PFSK-1 (cell line): Measurements from ENCODE around the gene RERG.

Experiments
- POLR2AphosphoS5 ChIP-seq: IDR thresholded peaks from 2 replicates; pipeline ENCODE4 v1.6.1; 2012; ENCODE audit warnings: low read depth, mild to moderate bottlenecking, control low read depth, low read length, moderate library complexity
- REST ChIP-seq, 2 experiments: IDR thresholded peaks; 2 replicates each; pipeline versions ENCODE4 v1.6.1 to v1.8.0; 2011 to 2012; ENCODE audit warnings: low read depth in 2 of 2, low read length in 2 of 2, control low read depth in 1 of 2, inconsistent platforms in 1 of 2, mild to moderate bottlenecking in 1 of 2, moderate library complexity in 1 of 2; ENCODE audit not compliant: insufficient read depth in 1 of 2
- SIN3A ChIP-seq: IDR thresholded peaks from 2 replicates; pipeline ENCODE4 v1.6.1; 2012; ENCODE audit warnings: mild to moderate bottlenecking, low read length, moderate library complexity, borderline replicate concordance; ENCODE audit not compliant: insufficient read depth
- TAF1 ChIP-seq: IDR thresholded peaks from 2 replicates; pipeline ENCODE4 v1.6.1; 2012; ENCODE audit warnings: low read length, control low read depth, borderline replicate concordance; ENCODE audit not compliant: insufficient read depth

- TF ChIP-seq SIN3A = no peak
- no peak for TF ChIP-seq REST (IDR thresholded peaks at IDR 0.05; ENCODE audit: insufficient read depth in 1 of 2, low read depth in 2 of 2, low read length in 2 of 2)
- no peak for TF ChIP-seq TAF1
- TF ChIP-seq POLR2AphosphoS5 = no peak
These were observed 37.4 kb downstream of the RERG start for GRCh38 chr12:15183821-15184220.
